Endothelial cell of umbilical vein (primary cell): ENCODE measurements around the gene ADSS1. TPM values are rescaled to one million over a fixed set of nuclear protein-coding genes. Genes with fewer than 3 reads are reported as not detected.

ENCODE experiments used
- BruUV-seq: library from RNA; stranded (reverse); fragments of 400-500 nt; replicated peaks from 2 replicates; lab custom pipeline; 2021; lab: Mats Ljungman, UMichigan
- CTCF ChIA-PET: fragments of 300-600, 350-600 bp; sonication (Branson Sonifier 250); formaldehyde crosslinking; loops from one replicate; lab custom pipeline; 2021; ENCODE audit warnings: antibody characterized with exemption, inconsistent platforms; lab: Charles Lee
- POLR2A ChIA-PET: fragments of 300-600, 350-600 bp; sonication (Branson Sonifier 250); formaldehyde crosslinking; loops from one replicate; lab custom pipeline; 2021; ENCODE audit warnings: antibody characterized with exemption, inconsistent platforms; lab: Charles Lee
- DNase-seq: peaks from one replicate; pipeline ENCODE4 v3.0.0-alpha.2; 2011; ENCODE audit warnings: low read depth, low spot score
- FAIRE-seq: peaks from 2 replicates; lab custom pipeline; 2011; peaks lifted over from hg19 to GRCh38; lab: Jason Lieb, UNC
- H2AFZ ChIP-seq: 2 replicates; pipeline ENCODE4 v1.6.0; 2012; ENCODE audit warnings: low read depth, low read length, control low read depth, inconsistent platforms
- H3K27ac ChIP-seq: 2 replicates; pipeline ENCODE4 v1.5.1; 2011; ENCODE audit warnings: low read depth, mild to moderate bottlenecking, control low read depth, low read length, moderate library complexity; ENCODE audit not compliant: insufficient read depth
- H3K27me3 ChIP-seq, 2 experiments: 2 replicates each; pipeline versions ENCODE4 v1.6.0 to v1.6.1; 2011; ENCODE audit warnings: low read length in 2 of 2, mixed read lengths in 1 of 2; ENCODE audit not compliant: control insufficient read depth in 2 of 2, insufficient read depth in 2 of 2
- H3K36me3 ChIP-seq, 2 experiments: 2 replicates in 1 of 2; 3 replicates in 1 of 2; pipeline ENCODE4 v1.5.1; 2011; ENCODE audit warnings: low read length in 2 of 2, mild to moderate bottlenecking in 1 of 2, moderate library complexity in 1 of 2; ENCODE audit not compliant: control insufficient read depth in 2 of 2, insufficient read depth in 2 of 2; ENCODE audit errors: extremely low read depth in 1 of 2
- H3K4me1 ChIP-seq: 3 replicates; pipeline ENCODE4 v1.5.1; 2011; ENCODE audit warnings: mild to moderate bottlenecking, low read length; ENCODE audit not compliant: control insufficient read depth, insufficient read depth; ENCODE audit errors: extremely low read depth
- H3K4me2 ChIP-seq: 2 replicates; pipeline ENCODE4 v1.6.1; 2011; ENCODE audit warnings: low read length, control low read depth, mixed read lengths; ENCODE audit not compliant: insufficient read depth
- H3K4me3 ChIP-seq, 3 experiments: fragments of 200-600 bp in 1 of 3; sonication (generic), shearing (Covaris generic) in 1 of 3; replicated peaks in 1 of 3; 2 replicates each; pipeline ENCODE4 v1.5.1; 2011 to 2016; ENCODE audit warnings: control low read depth in 3 of 3, low read length in 3 of 3, mild to moderate bottlenecking in 2 of 3, inconsistent platforms in 1 of 3, low read depth in 1 of 3, moderate library complexity in 1 of 3; ENCODE audit not compliant: insufficient read depth in 1 of 3
- H3K79me2 ChIP-seq: 2 replicates; pipeline ENCODE4 v1.6.0; 2012; ENCODE audit warnings: low read length, inconsistent platforms; ENCODE audit not compliant: control insufficient read depth, insufficient read depth
- H3K9ac ChIP-seq: replicated peaks from 2 replicates; pipeline ENCODE3; 2011; ENCODE audit warnings: low read length, control low read depth; ENCODE audit not compliant: insufficient read depth; ENCODE audit errors: extremely low read depth
- H3K9me1 ChIP-seq: replicated peaks from 3 replicates; pipeline ENCODE4 v1.6.0; 2011; ENCODE audit warnings: mild to moderate bottlenecking, low read length; ENCODE audit not compliant: control insufficient read depth, insufficient read depth; ENCODE audit errors: extremely low read depth
- H3K9me3 ChIP-seq: replicated peaks from 2 replicates; pipeline ENCODE4 v1.5.1; 2012; ENCODE audit warnings: low read length, inconsistent platforms; ENCODE audit not compliant: control insufficient read depth, insufficient read depth
- H4K20me1 ChIP-seq: replicated peaks from 2 replicates; pipeline ENCODE3; 2011; ENCODE audit warnings: mild to moderate bottlenecking, low read length; ENCODE audit not compliant: control insufficient read depth, insufficient read depth; ENCODE audit errors: extremely low read depth
- EZH2 ChIP-seq: IDR thresholded peaks from 2 replicates; pipeline ENCODE4 v1.6.1; 2012; ENCODE audit warnings: borderline replicate concordance, low read depth, mild to moderate bottlenecking, moderate library complexity, low read length, inconsistent platforms; ENCODE audit not compliant: severe bottlenecking
- dilution Hi-C: fragments of 300-500 bp; cut with MboI; formaldehyde crosslinking; loops from one replicate; pipeline ENCODE4 v1.15.0; 2019; ENCODE audit warnings: low sequenced_read_pairs; ENCODE audit not compliant: extremely low pct_ligation_motif_present
- intact Hi-C: fragments of 100-400 bp; cut with micrococcal nuclease; formaldehyde crosslinking; loops from one replicate; pipeline ENCODE4 v1.10.0; 2022
- polyA plus RNA-seq, 4 experiments: library from polyadenylated mRNA; depleted of rRNA in 3 of 4; stranded (reverse) in 3 of 4; unstranded in 1 of 4; fragments of >200 nt; gene quantifications; 2 replicates each; pipeline versions ENCODE4 v1.2.1 to v1.2.3, GENCODE V29; 2011 to 2012; ENCODE audit warnings: missing spikeins in 1 of 4
- total RNA-seq: library from RNA; stranded (reverse); gene quantifications from 2 replicates; pipeline ENCODE4 v1.2.3, GENCODE V29; 2021
- TF ChIP-seq, protein P1 (sequence below), 2 donors: IDR thresholded peaks; 1 replicate in 1 of 2; 2 replicates in 1 of 2; pipeline ENCODE4 v1.5.1; 2011; ENCODE audit warnings: low read length in 2 of 2, mild to moderate bottlenecking in 2 of 2, moderate library complexity in 2 of 2, control low read depth in 1 of 2, inconsistent platforms in 1 of 2, low read depth in 1 of 2; ENCODE audit not compliant: insufficient read depth in 1 of 2; ENCODE audit errors: extremely low read depth in 1 of 2

The ADSS1 gene
- total and polyA plus RNA-seq, 2 donors (not counting 3 experiments of a cell fraction or from before 2014, with no cell fraction given), result 1.9 TPM

DNA sequence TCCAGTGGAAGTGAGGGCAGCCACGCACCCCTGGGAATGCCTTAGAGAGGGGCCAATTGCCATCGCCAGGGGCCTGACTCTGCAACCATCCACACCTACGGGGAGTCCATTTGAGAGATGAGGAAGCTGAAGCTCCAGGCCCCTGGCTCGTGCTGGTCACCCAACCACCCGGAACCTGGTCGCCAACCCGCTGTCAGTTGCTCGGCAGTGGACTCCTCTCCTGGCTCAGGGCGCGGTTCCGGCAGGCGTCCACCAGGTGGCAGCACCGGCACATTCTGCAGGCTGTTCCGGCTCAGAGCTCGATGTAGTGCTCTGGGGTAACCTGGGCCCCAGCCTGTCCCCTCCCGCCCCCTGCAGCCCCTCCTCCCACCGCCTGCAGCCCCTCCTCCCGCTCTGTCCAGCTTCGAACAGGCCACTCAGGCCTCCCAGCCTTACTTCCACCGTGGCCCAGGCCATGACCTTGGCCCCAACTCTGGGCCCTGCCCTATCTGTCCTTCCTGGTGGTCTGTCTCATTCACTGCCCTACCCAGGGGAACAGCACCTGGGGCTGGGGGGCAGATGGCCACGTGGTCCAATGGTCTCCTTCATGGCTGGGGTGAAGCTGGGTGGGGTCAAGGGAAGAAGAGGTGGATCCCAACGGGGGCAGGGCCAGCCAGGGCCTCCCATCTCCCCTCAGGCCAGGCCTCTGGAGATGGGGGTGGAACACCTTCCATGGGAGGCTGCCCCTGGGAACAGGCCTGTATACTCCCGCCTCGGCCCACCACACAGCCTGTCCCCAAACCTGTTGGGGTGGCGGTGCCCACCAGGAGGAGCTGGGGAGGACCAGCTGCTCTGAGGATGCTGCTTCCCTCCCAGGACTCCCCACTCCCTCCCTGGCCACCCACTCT, 44.7 kb downstream of the ADSS1 start:
- Histone ChIP-seq H4K20me1 (no peaks in the 10 kb centered on the region), H3K27me3 (no peaks in the 10 kb centered on the region), H3K27ac (no peak overlapping the region), H3K79me2 (no peaks in the 10 kb centered on the region), H3K36me3 (peaks cover 3 to 26% of the 10 kb centered on the region in 2 experiments), H3K9me3 (no peaks in the 10 kb centered on the region), H3K9ac (no peak overlapping the region), H3K4me2 (no peak overlapping the region), H3K9me1 (no peaks in the 10 kb centered on the region), H3K4me3 (no peak overlapping the region), H2AFZ (no peak overlapping the region), H3K4me1 (peaks cover 8% of the 10 kb centered on the region)
- CTCF ChIA-PET, result interaction anchor here (0.6 to 3.8 kb wide), 35 partner anchors 9 to 318 kb away, joined by 3 to 117 read pairs (median 4); partner anchors contain the start of genes SIVA1 and ZBTB42
- POLR2A ChIA-PET, result interaction anchor here (1.4 kb wide), 1 partner anchor 16 kb away, joined by 3 read pairs; the partner anchor contains the start of gene SIVA1
- intact Hi-C loops, result loop anchor here (1.0 to 10.0 kb wide), 5 partner anchors 26 to 206 kb away; partner anchors contain the start of genes AHNAK2, AKT1 and CEP170B
- TF ChIP-seq, protein P1, sequence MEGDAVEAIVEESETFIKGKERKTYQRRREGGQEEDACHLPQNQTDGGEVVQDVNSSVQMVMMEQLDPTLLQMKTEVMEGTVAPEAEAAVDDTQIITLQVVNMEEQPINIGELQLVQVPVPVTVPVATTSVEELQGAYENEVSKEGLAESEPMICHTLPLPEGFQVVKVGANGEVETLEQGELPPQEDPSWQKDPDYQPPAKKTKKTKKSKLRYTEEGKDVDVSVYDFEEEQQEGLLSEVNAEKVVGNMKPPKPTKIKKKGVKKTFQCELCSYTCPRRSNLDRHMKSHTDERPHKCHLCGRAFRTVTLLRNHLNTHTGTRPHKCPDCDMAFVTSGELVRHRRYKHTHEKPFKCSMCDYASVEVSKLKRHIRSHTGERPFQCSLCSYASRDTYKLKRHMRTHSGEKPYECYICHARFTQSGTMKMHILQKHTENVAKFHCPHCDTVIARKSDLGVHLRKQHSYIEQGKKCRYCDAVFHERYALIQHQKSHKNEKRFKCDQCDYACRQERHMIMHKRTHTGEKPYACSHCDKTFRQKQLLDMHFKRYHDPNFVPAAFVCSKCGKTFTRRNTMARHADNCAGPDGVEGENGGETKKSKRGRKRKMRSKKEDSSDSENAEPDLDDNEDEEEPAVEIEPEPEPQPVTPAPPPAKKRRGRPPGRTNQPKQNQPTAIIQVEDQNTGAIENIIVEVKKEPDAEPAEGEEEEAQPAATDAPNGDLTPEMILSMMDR (IDR thresholded peaks at IDR 0.05; ENCODE audit: extremely low read depth in 1 of 2, insufficient read depth in 1 of 2, low read depth in 1 of 2, low read length in 2 of 2), result peak; percentile 73 to 96
- no peak for TF ChIP-seq EZH2
- no TSS peak for BruUV-seq
- FAIRE-seq (peak; percentile 86), DNase-seq (peak; percentile 75)
- dilution Hi-C loops, result no loop called here
